K562 (cell line): ENCODE measurements around the gene ORC5. TPM values are rescaled to one million over a fixed set of nuclear protein-coding genes. Genes with fewer than 3 reads are reported as not detected.

Experiments
- DPF2 ChIP-seq: fragments of 450-650 bp; IDR thresholded peaks from 2 replicates; pipeline ENCODE4 v1.6.1; 2016
- GABPB2 ChIP-seq: fragments of 250-450 bp; sonication (Bioruptor Pico); conservative IDR thresholded peaks from 2 replicates; pipeline ENCODE4 v1.5.1; 2021; ENCODE audit warnings: mild to moderate bottlenecking
- HDGF ChIP-seq: fragments of 450-650 bp; IDR thresholded peaks from 2 replicates; pipeline ENCODE4 v1.6.1; 2016
- HNRNPUL1 ChIP-seq: fragments of 200-400 bp; formaldehyde crosslinking; IDR thresholded peaks from 2 replicates; pipeline ENCODE4 v1.6.1; 2017; ENCODE audit warnings: low read length
- NFIC ChIP-seq: fragments of 450-650 bp; IDR thresholded peaks from 2 replicates; pipeline ENCODE4 v1.6.1; 2017; ENCODE audit warnings: mild to moderate bottlenecking, inconsistent platforms
- NUFIP1 ChIP-seq: fragments of 450-650 bp; IDR thresholded peaks from 2 replicates; pipeline ENCODE4 v1.6.1; 2018; ENCODE audit not compliant: partially characterized antibody
- POLR2A ChIP-seq: fragments of 450-650 bp; conservative IDR thresholded peaks from 2 replicates; pipeline ENCODE4 v1.6.1; 2016
- RAD21 ChIP-seq, 2 experiments: fragments of 250-450 bp in 1 of 2; fragments of 450-650 bp in 1 of 2; sonication (Bioruptor Pico) in 1 of 2; formaldehyde crosslinking in 1 of 2; IDR thresholded peaks in 1 of 2; conservative IDR thresholded peaks in 1 of 2; 2 replicates each; pipeline versions ENCODE4 v1.4.0 to v1.8.0; 2020 to 2022; ENCODE audit warnings: mild to moderate bottlenecking in 2 of 2, moderate library complexity in 1 of 2
- SMARCB1 ChIP-seq: IDR thresholded peaks from 2 replicates; pipeline ENCODE4 v1.6.1; 2011; ENCODE audit warnings: improper control_type of control experiment, low read depth; ENCODE audit not compliant: insufficient read length
- SP2 ChIP-seq: IDR thresholded peaks from 2 replicates; pipeline ENCODE4 v1.6.1; 2011; ENCODE audit warnings: mild to moderate bottlenecking, low read depth, low read length, moderate library complexity; ENCODE audit not compliant: poor library complexity, severe bottlenecking; ENCODE audit errors: extremely low read depth
- ZBTB26 ChIP-seq: fragments of 450-650 bp; formaldehyde crosslinking; IDR thresholded peaks from 2 replicates; pipeline ENCODE4 v1.4.0; 2022; ENCODE audit warnings: missing genetic modification characterization
- ZBTB5 ChIP-seq: fragments of 450-650 bp; IDR thresholded peaks from 2 replicates; pipeline ENCODE4 v1.6.1; 2017; ENCODE audit warnings: antibody characterized with exemption
- ZNF174 ChIP-seq: fragments of 250-450 bp; sonication (Bioruptor Pico); IDR thresholded peaks from 2 replicates; pipeline ENCODE4 v1.4.0; 2020; ENCODE audit warnings: mild to moderate bottlenecking
- ZNF436 ChIP-seq: fragments of 250-450, 450-650 bp; sonication (Bioruptor Pico); formaldehyde crosslinking; IDR thresholded peaks from 2 replicates; pipeline ENCODE4 v1.7.0; 2020; ENCODE audit warnings: mild to moderate bottlenecking
- ZNF449 ChIP-seq: fragments of 250-450 bp; sonication (Bioruptor Pico); IDR thresholded peaks from 2 replicates; pipeline ENCODE4 v1.8.0; 2022; ENCODE audit warnings: moderate library complexity, mild to moderate bottlenecking, inconsistent platforms
- ZNF518B ChIP-seq: fragments of 250-450 bp; sonication (Bioruptor Pico); IDR thresholded peaks from 2 replicates; pipeline ENCODE4 v1.5.0; 2021; ENCODE audit warnings: mild to moderate bottlenecking, moderate library complexity
- polyA plus RNA-seq, 8 experiments: library from polyadenylated mRNA; depleted of rRNA in 4 of 8; stranded (reverse) in 5 of 8; unstranded in 3 of 8; fragments of >200 nt; fragmentation: Nextera tagmentation in 2 of 8; fragmentation: Illumina TruSeq in 1 of 8; extraction: Ambion mirVana in 2 of 8; extraction: Trizol in 1 of 8; gene quantifications; 2 replicates each; pipeline versions ENCODE4 v1.2.1 to v1.2.3, GENCODE V29; 2011 to 2014; ENCODE audit warnings: inconsistent platforms in 1 of 8, missing spikeins in 1 of 8
- total RNA-seq, 7 experiments: library from RNA; depleted of rRNA in 6 of 7; stranded (reverse); fragments of >200 nt in 6 of 7; fragmentation: Illumina TruSeq in 2 of 7; extraction: Trizol in 2 of 7; gene quantifications; 2 replicates each; pipeline versions ENCODE4 v1.2.1 to v1.2.3, GENCODE V29; 2011 to 2021; ENCODE audit warnings: low replicate concordance in 1 of 7
- TF ChIP-seq, protein P1 (sequence below): fragments of 450-650 bp; IDR thresholded peaks from 2 replicates; pipeline ENCODE4 v1.6.1; 2014; ENCODE audit warnings: low read depth, mild to moderate bottlenecking, moderate library complexity, borderline replicate concordance

The ORC5 gene
- total and polyA plus RNA-seq, 9 of the 15 experiments (the other 6 are each of a cell fraction or from before 2014, with no cell fraction given), result 29.8 to 136 (median 54.8) TPM

- TF ChIP-seq ZNF449 (CRISPR knock-in tag) (no peak), ZNF518B (CRISPR knock-in tag) (no peak), ZBTB5 (no peak), NFIC (peak; percentile 94), SMARCB1 (peak; percentile 58), NUFIP1 (no peak), HDGF (0 out of 2 replicates have a peak, but pooled peaks have one; percentile 63), RAD21 (CRISPR knock-in tag; conservative IDR thresholded peaks at IDR 0.05 in 1 of 2, IDR thresholded peaks at IDR 0.05 in 1 of 2) (no peak), POLR2A (no peak), GABPB2 (CRISPR knock-in tag) (no peak), SP2 (no peak), HNRNPUL1 (no peak), ZNF436 (CRISPR knock-in tag) (no peak), DPF2 (peak; percentile 74), ZBTB26 (CRISPR knock-in tag) (no peak), ZNF174 (CRISPR knock-in tag) (no peak)
- TF ChIP-seq, protein P1, sequence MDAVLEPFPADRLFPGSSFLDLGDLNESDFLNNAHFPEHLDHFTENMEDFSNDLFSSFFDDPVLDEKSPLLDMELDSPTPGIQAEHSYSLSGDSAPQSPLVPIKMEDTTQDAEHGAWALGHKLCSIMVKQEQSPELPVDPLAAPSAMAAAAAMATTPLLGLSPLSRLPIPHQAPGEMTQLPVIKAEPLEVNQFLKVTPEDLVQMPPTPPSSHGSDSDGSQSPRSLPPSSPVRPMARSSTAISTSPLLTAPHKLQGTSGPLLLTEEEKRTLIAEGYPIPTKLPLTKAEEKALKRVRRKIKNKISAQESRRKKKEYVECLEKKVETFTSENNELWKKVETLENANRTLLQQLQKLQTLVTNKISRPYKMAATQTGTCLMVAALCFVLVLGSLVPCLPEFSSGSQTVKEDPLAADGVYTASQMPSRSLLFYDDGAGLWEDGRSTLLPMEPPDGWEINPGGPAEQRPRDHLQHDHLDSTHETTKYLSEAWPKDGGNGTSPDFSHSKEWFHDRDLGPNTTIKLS, result no peak
Observed at GRCh38 chr7:104174798-104175197, 33.0 kb downstream of the ORC5 start (continued).
